B cell (primary cell): Measurements from ENCODE around the gene FAF1. TPM values are rescaled to one million over a fixed set of nuclear protein-coding genes. Genes with fewer than 3 reads are reported as not detected.

Experiments used
- ATAC-seq: fragments of 200-7000 bp; cut with Tn5 transposase; one replicate; pipeline ENCODE4 v1.10.0; 2021; ENCODE audit warnings: low read depth, mild to moderate bottlenecking, moderate number of reproducible peaks, moderate library complexity
- CTCF ChIA-PET: fragments of 350-600 bp; sonication (Branson Sonifier 250); formaldehyde crosslinking; loops from one replicate; lab custom pipeline; 2021; ENCODE audit warnings: antibody characterized with exemption, inconsistent platforms; lab: Charles Lee
- POLR2A ChIA-PET: fragments of 350-600 bp; sonication (Branson Sonifier 250); formaldehyde crosslinking; loops from one replicate; lab custom pipeline; 2021; ENCODE audit warnings: antibody characterized with exemption; lab: Charles Lee
- DNase-seq: peaks from one replicate; pipeline ENCODE4 v3.0.0; 2013
- H2AFZ ChIP-seq: 2 replicates; pipeline ENCODE4 v1.6.1; 2012; ENCODE audit warnings: mild to moderate bottlenecking, low read depth, low read length; ENCODE audit not compliant: insufficient read depth, poor library complexity, severe bottlenecking
- H3K27ac ChIP-seq, 2 donors: 1 replicate in 1 of 2; 2 replicates in 1 of 2; pipeline ENCODE4 v1.5.1; 2012 to 2013; ENCODE audit warnings: low read length in 2 of 2, mild to moderate bottlenecking in 2 of 2, moderate library complexity in 1 of 2
- H3K27me3 ChIP-seq, 4 experiments: fragments of 200-600 bp in 1 of 4; sonication (generic) in 1 of 4; replicated peaks in 1 of 4; 1 replicate in 2 of 4; 2 replicates in 2 of 4; pipeline versions ENCODE4 v1.6.1 to v1.7.0; 2013 to 2016; ENCODE audit warnings: low read length in 3 of 4, mild to moderate bottlenecking in 2 of 4, mixed read lengths in 1 of 4, moderate library complexity in 1 of 4; ENCODE audit not compliant: insufficient read depth in 4 of 4, control insufficient read depth in 3 of 4; ENCODE audit errors: control extremely low read depth in 1 of 4
- H3K36me3 ChIP-seq, 2 experiments: replicated peaks in 1 of 2; 1 replicate in 1 of 2; 2 replicates in 1 of 2; pipeline versions ENCODE4 v1.6.1 to v1.7.1; 2013; ENCODE audit warnings: low read length in 1 of 2; ENCODE audit not compliant: insufficient read depth in 2 of 2, control insufficient read depth in 1 of 2; ENCODE audit errors: control extremely low read depth in 1 of 2, extremely low read depth in 1 of 2
- H3K4me1 ChIP-seq, 2 donors: fragments of 200-600 bp in 1 of 2; sonication (generic) in 1 of 2; 1 replicate in 1 of 2; 2 replicates in 1 of 2; pipeline versions ENCODE4 v1.5.1 to v1.6.1; 2013 to 2017; ENCODE audit warnings: low read length in 2 of 2; ENCODE audit not compliant: control insufficient read depth in 2 of 2, insufficient read depth in 2 of 2
- H3K4me2 ChIP-seq: replicated peaks from 2 replicates; pipeline ENCODE3; 2012; ENCODE audit warnings: mild to moderate bottlenecking, low read depth, low read length; ENCODE audit not compliant: poor library complexity, severe bottlenecking
- H3K4me3 ChIP-seq, 5 experiments: fragments of 200-600 bp in 1 of 5; sonication (generic) in 1 of 5; 1 replicate in 3 of 5; 2 replicates in 2 of 5; pipeline versions ENCODE4 v1.5.1 to v1.7.0; 2011 to 2016; ENCODE audit warnings: low read length in 4 of 5, mild to moderate bottlenecking in 4 of 5, low read depth in 2 of 5, control low read depth in 1 of 5, moderate library complexity in 1 of 5; ENCODE audit not compliant: insufficient read depth in 1 of 5; ENCODE audit errors: control extremely low read depth in 1 of 5, extremely low read depth in 1 of 5
- H3K79me2 ChIP-seq: fragments of 200-600 bp; sonication (generic); one replicate; pipeline ENCODE4 v1.6.0; 2016; ENCODE audit warnings: low read length; ENCODE audit not compliant: control insufficient read depth, insufficient read depth
- H3K9ac ChIP-seq: fragments of 200-600 bp; sonication (generic); 2 replicates; pipeline ENCODE4 v1.6.1; 2017; ENCODE audit warnings: mild to moderate bottlenecking, low read length, moderate library complexity
- H3K9me3 ChIP-seq, 3 donors: one replicate each; pipeline versions ENCODE4 v1.6.1 to v1.7.1; 2013; ENCODE audit warnings: low read length in 2 of 3; ENCODE audit not compliant: control insufficient read depth in 2 of 3, insufficient read depth in 1 of 3; ENCODE audit errors: control extremely low read depth in 1 of 3
- H4K20me1 ChIP-seq: 2 replicates; pipeline ENCODE4 v1.6.0; 2012; ENCODE audit warnings: mild to moderate bottlenecking, low read length; ENCODE audit not compliant: insufficient read depth, control insufficient read depth, poor library complexity, severe bottlenecking
- H3K27ac Mint-ChIP-seq: one replicate; pipeline ENCODE4 v1.8.0; 2021; ENCODE audit warnings: mixed read lengths
- H3K27me3 Mint-ChIP-seq: one replicate; pipeline ENCODE4 v1.8.0; 2021; ENCODE audit warnings: mixed read lengths
- H3K4me1 Mint-ChIP-seq: one replicate; pipeline ENCODE4 v1.8.0; 2021; ENCODE audit warnings: mixed read lengths
- H3K4me3 Mint-ChIP-seq: one replicate; pipeline ENCODE4 v1.8.0; 2021; ENCODE audit warnings: mixed read lengths
- H3K9me3 Mint-ChIP-seq: one replicate; pipeline ENCODE4 v1.8.0; 2022; ENCODE audit warnings: mixed read lengths; ENCODE audit not compliant: insufficient read depth
- CTCF ChIP-seq: fragments of 200-600 bp; IDR thresholded peaks from one replicate; pipeline ENCODE4 v1.8.0; 2022; ENCODE audit warnings: antibody characterized with exemption, mild to moderate bottlenecking
- EZH2 ChIP-seq: IDR thresholded peaks from 2 replicates; pipeline ENCODE4 v1.6.1; 2012; ENCODE audit warnings: borderline replicate concordance, low read depth, mild to moderate bottlenecking, moderate library complexity, low read length; ENCODE audit not compliant: insufficient read depth, poor library complexity, severe bottlenecking
- WGBS: methylation state at CpG from one replicate; pipeline ENCODE4 v1.1.5; 2013; ENCODE audit warnings: missing lambda C conversion rate; ENCODE audit not compliant: insufficient coverage; 5-methylcytosine and 5-hydroxymethylcytosine counted together
- intact Hi-C: fragments of 100-400 bp; cut with micrococcal nuclease; formaldehyde crosslinking; loops from one replicate; pipeline ENCODE4 v1.10.0; 2022
- polyA plus RNA-seq: library from polyadenylated mRNA; depleted of rRNA; stranded (reverse); fragments of >200 nt; gene quantifications from 2 replicates; pipeline ENCODE4 v1.2.3, GENCODE V29; 2012
- total RNA-seq, 2 donors: library from RNA; stranded (reverse); fragments of 120-200 nt in 1 of 2; gene quantifications; 1 replicate in 1 of 2; 2 replicates in 1 of 2; pipeline versions ENCODE4 v1.2.3 to v1.2.4, GENCODE V29; 2013 to 2022

The FAF1 gene
- total and polyA plus RNA-seq, 2 donors (not counting 1 experiment from before 2014, with no cell fraction given), result 10.1 to 58.4 TPM

GRCh38 chr1:50787266-50787665 is 172.8 kb downstream of the FAF1 start:
- no peak overlapping the region for H3K4me2 ChIP-seq
- CTCF ChIA-PET, result interaction anchor here (1.7 to 3.7 kb wide), 2 partner anchors 12 to 402 kb away, joined by 4 to 16 read pairs; no protein-coding TSS in a partner anchor
- no peak overlapping the region for H3K9ac ChIP-seq
- H4K20me1 ChIP-seq, result no peaks in the 10 kb centered on the region
- TF ChIP-seq EZH2 (no peak), CTCF (no peak)
- no peaks in the 10 kb centered on the region for H3K27me3 Mint-ChIP-seq
- no peak overlapping the region for H3K4me3 ChIP-seq
- peaks cover 6% of the 10 kb centered on the region for H3K4me1 Mint-ChIP-seq
- H3K79me2 ChIP-seq, result no peaks in the 10 kb centered on the region
- H2AFZ ChIP-seq, result no peak overlapping the region
- POLR2A ChIA-PET, result no interaction called here
- H3K4me3 Mint-ChIP-seq, result no peak overlapping the region
- no peaks in the 10 kb centered on the region for H3K4me1 ChIP-seq
- H3K27ac ChIP-seq, result no peak overlapping the region
- no peaks in the 10 kb centered on the region for H3K9me3 Mint-ChIP-seq
- no peaks in the 10 kb centered on the region for H3K27me3 ChIP-seq
- no CpG with 5 or more reads among the region's 3 CpGs for WGBS
- no peaks in the 10 kb centered on the region for H3K9me3 ChIP-seq
- intact Hi-C loops, result no loop called here
- no peak overlapping the region for H3K27ac Mint-ChIP-seq
- peaks cover 0 to 10% of the 10 kb centered on the region in 2 experiments for H3K36me3 ChIP-seq
- DNase-seq (no peak), ATAC-seq (no peak)

DNA sequence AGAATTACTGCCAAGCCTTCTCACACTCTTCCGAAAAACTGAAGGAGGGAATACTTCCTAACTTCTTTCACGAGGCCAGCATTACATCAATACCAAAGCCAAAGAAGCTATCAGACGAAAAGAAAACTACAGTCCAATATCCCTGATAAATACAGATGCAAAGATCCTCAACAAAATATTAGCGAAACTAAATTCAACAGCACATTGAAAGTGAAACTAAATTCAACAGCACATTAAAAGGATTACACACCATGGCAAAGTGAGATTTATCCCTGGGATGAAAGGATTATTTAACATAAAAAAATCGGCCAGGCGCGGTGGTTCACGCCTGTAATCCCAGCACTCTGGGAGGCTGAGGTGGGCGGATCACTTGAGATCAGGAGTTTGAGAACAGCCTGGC is 176.8 kb downstream of the FAF1 start:
- Mint-ChIP-seq H3K27ac (no peak overlapping the region), H3K4me1 (peaks cover 22% of the 10 kb centered on the region), H3K27me3 (no peaks in the 10 kb centered on the region), H3K4me3 (no peak overlapping the region), H3K9me3 (no peaks in the 10 kb centered on the region)
- Histone ChIP-seq H3K4me1 (peaks cover 8 to 10% of the 10 kb centered on the region in 2 donors), H3K4me3 (no peak overlapping the region), H3K27ac (no peak overlapping the region), H3K9ac (no peak overlapping the region), H3K9me3 (no peaks in the 10 kb centered on the region), H3K36me3 (peaks cover 0 to 10% of the 10 kb centered on the region in 2 experiments), H4K20me1 (no peaks in the 10 kb centered on the region), H3K27me3 (no peaks in the 10 kb centered on the region), H3K79me2 (no peaks in the 10 kb centered on the region), H2AFZ (no peak overlapping the region), H3K4me2 (no peak overlapping the region)
- WGBS, result 100% methylated on average over 5 of the region's 9 CpGs
- no peak for DNase-seq
- TF ChIP-seq EZH2 (no peak), CTCF (no peak)
- intact Hi-C loops, result no loop called here
- ChIA-PET POLR2A (no interaction called here), CTCF (interaction anchor here (2.8 kb wide), 1 partner anchor 9 kb away, joined by 14 read pairs; no protein-coding TSS in a partner anchor)
- no peak for ATAC-seq
